ENCODE results near the gene ALB.

ALB gene

DNA sequence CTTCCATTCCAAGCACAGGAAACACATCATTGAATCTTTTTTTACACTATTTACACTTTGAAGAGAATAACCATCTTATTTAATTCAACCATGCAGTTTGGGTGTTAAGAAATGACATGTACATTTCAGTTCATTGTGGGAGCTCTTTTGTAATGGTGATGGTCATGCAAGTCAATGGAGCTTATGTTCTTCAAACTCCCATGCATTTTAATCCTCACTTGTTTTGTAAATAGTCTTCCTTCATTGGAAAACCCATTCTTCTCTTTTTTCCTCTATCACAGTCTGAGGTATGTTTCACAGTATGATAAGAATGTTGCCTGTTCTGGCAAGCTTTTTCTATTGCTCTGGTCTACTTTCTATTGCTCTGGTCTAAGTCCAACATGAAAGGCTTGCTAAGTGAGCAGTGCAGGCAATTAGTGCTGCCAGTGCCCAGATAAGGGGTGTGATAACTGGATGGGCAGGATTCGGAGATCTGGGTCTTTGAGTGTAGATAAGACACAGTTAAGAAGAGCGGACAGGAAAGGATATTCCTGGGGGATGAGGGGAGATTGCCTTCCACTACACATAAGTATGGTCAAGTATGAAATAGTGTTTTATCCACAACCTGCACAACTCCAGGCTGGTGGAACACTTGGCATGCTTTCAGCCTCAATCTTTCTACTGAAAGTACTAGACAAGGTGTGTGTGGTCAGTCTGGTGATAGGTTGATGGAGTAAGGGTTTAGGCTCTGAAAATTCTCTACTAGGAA, 49.0 kb downstream of the ALB start:
- no peak for FAIRE-seq

- FAIRE-seq = no peak
Observed at GRCh38 chr4:73453701-73454005, 49.6 kb downstream of the ALB start.

DNA sequence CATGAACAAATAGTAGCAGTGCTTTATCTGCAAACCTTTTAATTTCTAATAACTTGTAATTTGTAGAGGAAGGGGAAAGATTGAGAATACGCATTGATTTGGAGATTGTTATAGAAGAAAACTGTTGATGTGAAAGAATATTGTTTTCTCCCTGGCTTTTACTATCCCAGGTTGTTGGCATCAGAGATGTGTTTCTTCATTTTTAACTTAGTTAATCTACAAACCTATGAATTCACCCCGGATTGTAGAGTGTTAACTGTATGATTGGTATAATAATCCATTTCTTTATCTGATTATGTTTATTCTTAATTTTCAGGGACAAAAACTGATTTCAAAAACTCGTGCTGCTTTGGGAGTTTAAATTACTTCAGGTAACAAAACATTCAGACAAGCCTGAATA, 50.8 kb downstream of the ALB start:
- FAIRE-seq = no peak

- no peak for FAIRE-seq
Observed at GRCh38 chr4:73456177-73457022, 52.3 kb downstream of the ALB start.

- no peak for FAIRE-seq
Observed at GRCh38 chr4:73458184-73459047, 54.3 kb downstream of the ALB start.

GRCh38 chr4:73459048-73459421, 54.9 kb downstream of the ALB start:
- no peak for FAIRE-seq

DNA sequence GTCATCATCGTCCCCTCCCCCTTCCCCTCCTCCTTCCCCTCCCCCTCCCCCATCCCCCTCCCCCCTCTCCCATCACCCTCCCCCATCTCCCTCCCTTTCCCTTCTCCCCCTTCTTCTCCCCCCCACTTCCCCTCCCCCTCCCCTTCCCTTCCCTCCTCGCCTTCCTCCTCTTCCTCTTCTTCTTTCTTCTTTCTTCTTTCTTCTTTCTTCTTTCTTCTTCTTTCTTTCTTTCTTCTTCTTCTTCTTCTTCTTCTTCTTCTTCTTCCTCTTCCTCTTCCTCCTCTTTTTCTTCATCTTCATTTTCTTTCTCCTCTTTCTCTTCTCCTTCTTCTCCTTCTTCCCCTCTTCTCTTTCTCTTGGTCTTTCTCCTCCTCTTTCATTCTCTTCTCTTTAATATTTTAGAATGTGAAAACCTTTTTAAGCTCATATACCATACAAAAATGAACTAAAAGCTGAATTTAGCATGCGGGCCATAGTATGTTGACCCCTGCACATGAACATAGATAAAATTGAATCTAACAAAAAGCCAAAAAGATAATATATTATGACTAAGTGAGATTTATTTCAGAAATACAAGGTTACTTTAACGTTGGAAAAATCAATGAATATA, 56.9 kb downstream of the ALB start:
- no peak for FAIRE-seq

- FAIRE-seq = no peak
Observed at GRCh38 chr4:73468170-73468569, 64.1 kb downstream of the ALB start.

DNA sequence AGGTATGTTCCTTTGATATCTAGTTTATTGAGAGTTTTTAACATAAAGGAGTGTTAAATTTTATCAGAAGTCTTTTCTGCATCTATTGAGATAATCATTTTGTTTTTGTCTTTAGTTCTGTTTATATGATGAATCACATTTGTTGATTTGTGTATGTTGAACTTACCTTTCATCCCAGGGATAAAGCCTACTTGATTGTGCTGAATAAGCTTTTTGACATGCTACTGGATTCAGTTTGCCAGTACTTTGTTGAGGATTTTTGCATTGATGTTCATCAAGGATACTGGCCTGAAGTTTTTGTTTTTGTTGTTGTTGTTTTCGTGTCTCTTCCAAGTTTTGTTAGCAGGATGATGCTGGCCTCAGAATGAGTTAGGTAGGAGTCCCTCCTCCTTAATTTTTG, 66.6 kb downstream of the ALB start:
- no peak for FAIRE-seq

Measured in A204.1 (cell line).